KG1 (cell line): ENCODE measurements around the gene ARHGAP31.
"Not testable (repeated sequence)": the region's sequence is repeated elsewhere in the genome, so short reads cannot be mapped to it uniquely, and the experiment has no call there.

ENCODE experiments used
- DNase-seq: peaks from one replicate; lab custom pipeline; 2025; lab: John Stamatoyannopoulos, UW

Gene ARHGAP31, protein sequence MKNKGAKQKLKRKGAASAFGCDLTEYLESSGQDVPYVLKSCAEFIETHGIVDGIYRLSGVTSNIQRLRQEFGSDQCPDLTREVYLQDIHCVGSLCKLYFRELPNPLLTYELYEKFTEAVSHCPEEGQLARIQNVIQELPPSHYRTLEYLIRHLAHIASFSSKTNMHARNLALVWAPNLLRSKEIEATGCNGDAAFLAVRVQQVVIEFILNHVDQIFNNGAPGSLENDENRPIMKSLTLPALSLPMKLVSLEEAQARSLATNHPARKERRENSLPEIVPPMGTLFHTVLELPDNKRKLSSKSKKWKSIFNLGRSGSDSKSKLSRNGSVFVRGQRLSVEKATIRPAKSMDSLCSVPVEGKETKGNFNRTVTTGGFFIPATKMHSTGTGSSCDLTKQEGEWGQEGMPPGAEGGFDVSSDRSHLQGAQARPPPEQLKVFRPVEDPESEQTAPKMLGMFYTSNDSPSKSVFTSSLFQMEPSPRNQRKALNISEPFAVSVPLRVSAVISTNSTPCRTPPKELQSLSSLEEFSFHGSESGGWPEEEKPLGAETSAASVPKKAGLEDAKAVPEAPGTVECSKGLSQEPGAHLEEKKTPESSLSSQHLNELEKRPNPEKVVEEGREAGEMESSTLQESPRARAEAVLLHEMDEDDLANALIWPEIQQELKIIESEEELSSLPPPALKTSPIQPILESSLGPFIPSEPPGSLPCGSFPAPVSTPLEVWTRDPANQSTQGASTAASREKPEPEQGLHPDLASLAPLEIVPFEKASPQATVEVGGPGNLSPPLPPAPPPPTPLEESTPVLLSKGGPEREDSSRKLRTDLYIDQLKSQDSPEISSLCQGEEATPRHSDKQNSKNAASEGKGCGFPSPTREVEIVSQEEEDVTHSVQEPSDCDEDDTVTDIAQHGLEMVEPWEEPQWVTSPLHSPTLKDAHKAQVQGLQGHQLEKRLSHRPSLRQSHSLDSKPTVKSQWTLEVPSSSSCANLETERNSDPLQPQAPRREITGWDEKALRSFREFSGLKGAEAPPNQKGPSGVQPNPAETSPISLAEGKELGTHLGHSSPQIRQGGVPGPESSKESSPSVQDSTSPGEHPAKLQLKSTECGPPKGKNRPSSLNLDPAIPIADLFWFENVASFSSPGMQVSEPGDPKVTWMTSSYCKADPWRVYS (N-terminal part only)

GRCh38 chr3:119293871-119294695 is at the start of gene ARHGAP31:
ARHGAP31 (plus strand) TSS chr3:119294383; CDS start chr3:119294905, 522 bp downstream.
- DNase-seq, result no peak

GRCh38 chr3:119245778-119246177 is 48.4 kb upstream of the ARHGAP31 start:
- DNase-seq, result no peak

DNA sequence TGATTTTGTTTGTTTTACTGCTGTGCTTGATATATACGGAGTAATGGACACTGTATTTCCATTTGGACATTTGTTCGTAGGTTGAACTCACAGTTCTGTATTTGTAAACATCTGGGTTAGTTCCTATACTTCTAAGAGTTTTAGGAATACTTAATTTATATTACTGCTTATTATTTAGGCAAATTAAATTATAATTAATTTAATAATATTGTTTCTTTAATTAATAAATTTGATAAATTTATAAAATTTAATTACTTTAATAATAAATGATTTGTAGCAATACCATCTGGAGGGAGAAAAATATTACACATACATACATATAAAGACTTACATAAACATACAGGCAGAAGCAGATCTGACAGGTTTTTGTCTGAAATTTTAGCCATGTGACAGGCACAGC is 39.0 kb upstream of the ARHGAP31 start:
- no peak for DNase-seq

GRCh38 chr3:119257111-119257510 is 37.1 kb upstream of the ARHGAP31 start:
- DNase-seq, result no peak

DNA sequence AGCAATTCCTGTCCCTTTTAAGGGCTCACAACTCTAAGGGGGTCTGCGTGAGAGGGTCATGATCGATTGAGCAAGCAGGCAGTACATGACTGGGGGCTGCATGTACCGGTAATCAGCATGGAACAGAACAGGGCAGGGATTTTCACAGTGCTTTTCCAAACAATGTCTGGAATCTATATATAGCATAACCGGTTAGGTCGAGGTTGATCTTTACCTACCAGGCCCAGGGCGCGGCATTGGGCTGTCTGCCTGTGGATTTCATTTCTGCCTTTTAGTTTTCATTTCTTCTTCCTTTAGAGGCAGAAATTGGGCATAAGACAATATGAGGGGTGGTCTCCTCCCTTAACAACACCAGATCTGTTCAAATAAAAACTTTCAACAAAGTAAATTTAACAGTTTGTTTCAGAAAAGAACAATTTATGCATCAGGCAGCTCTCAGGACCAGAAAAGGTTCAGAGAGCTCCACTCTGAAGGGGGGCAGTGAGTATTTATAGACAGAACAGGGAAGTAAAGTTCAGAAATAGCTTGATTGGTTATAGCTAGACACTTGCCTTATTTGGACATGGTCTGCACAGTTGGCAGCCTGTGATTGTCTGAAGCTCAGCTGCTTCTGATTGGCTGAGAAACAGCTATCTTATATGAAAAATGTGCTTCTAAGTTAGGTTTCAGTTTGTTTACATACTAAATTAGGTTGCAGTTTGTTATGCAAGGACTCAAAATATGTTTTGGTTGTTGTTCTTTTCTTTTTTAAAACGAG is 36.4 kb upstream of the ARHGAP31 start:
- DNase-seq, result no peak

DNA sequence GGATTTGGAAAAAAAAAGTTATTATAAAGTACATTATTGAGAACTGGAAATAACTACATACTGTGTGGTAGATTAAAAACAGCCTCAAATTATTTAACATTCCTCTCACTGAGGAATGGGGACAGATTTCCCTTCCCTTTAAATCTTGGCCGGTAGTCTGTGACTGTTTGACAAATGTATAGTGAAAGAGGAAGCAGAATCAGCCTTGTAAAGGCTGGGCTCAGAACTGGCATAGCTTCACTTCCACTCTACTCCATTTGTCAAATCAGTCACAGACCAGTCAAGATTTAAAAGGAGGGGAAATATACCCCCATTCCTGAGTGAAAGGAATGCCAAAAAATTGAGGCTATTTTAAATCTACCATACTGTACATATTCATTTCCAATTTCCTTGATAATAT is 35.3 kb upstream of the ARHGAP31 start:
- peak; percentile 11 for DNase-seq

- DNase-seq, result no peak
Measured at GRCh38 chr3:119259821-119260220, 34.4 kb upstream of the ARHGAP31 start.

- DNase-seq, result no peak
Measured at GRCh38 chr3:119261055-119261454, 33.1 kb upstream of the ARHGAP31 start.

DNA sequence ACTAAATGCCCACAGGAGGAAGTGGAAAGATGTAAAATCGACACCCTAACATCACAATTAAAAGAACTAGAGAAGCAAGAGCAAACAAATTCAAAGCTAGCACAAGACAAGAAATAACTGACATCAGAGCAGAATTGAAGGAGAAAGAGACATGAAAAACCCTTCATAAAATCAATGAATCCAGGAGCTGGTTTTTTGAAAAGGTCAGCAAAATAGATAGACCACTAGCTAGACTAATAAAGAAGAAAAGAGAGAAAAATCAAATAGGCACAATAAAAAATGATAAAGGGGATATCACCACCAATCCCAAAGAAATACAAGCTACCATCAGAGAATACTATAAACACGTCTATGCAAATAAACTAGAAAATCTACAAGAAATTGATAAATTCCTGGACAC is 24.0 kb upstream of the ARHGAP31 start:
- DNase-seq, result not testable (repeated sequence)

DNA sequence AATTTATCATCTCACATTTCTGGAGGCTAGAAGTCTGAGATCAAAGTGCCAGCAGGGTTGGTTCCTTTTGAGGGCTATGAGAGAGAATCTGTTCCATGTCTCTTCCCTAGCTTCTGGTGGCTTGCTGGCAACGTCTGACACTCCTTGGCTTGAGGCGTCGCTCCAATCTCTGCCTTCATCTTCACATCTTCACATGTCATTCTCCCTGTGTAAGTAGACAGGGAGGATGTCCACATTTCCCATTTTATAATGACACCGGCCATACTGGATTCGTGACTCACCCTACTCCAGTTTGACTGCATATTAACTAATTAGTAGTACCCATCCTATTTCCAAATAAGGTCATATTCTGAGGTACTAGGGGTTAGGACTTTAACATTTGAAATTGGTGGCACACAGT is 17.5 kb upstream of the ARHGAP31 start:
- DNase-seq, result no peak

- DNase-seq, result no peak
Measured at GRCh38 chr3:119279101-119279554, 15.1 kb upstream of the ARHGAP31 start.

GRCh38 chr3:119279584-119280243 is 14.5 kb upstream of the ARHGAP31 start:
- no peak for DNase-seq

- DNase-seq, result no peak
Measured at GRCh38 chr3:119288669-119289403, 5.3 kb upstream of the ARHGAP31 start.

DNA sequence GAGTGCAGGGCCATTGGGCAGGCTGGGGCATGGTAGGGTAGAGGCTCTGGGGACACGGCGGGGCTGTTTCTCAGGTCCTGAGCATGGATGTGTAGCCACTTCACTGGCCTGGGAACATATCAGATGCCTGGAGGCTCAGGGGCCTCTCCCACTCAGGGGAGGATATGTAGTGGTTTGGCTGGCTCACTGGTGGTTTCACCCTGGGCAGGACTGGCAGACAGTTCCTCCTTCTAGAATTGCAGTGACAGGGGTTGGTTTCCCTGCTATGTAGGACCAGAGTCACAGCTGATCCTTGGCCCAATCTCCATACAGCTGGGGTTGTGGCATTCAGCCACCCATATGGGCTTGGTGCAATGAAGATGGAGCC is 4.8 kb upstream of the ARHGAP31 start:
- no peak for DNase-seq

DNA sequence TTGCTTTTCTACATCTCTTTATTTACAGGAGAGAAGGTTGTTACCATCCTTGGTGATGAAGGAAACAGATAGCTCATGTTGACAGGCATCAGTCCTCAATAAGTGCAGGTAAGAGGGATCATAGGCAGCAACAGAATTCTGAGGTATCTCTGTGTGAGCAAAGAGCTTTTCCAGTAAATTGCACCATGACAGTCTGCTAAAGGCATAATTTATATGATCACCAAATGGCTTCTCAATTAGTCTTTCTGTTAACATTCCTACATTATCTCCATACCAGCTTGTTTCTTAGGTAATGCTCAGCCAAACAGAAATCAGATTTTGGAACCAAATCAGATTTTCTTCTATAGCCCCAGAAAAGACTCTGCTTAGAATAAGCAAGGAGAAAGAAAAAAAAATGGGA is 3.6 kb upstream of the ARHGAP31 start:
- no peak for DNase-seq

GRCh38 chr3:119291062-119291700 is 3.0 kb upstream of the ARHGAP31 start:
- no peak for DNase-seq

DNA sequence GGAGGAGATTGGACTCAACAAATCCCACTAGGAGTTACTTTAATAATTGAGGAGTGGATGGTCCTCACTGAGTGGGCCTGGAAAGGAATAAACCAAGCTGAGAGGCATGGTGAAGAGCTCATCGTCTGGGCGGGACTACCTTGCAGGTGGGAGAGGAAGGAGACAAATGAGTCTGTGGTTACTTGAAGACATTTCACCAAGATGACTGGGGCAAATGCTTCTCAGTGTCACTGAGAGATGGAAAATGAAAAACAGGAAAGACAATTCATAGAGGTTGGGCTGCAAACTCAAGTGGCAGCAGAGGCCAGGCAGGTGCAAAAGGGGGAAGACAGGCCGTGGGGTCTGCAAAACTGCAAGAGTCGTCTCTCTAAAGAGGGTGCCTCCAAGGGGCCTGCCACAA is 1.5 kb upstream of the ARHGAP31 start:
- no peak for DNase-seq

DNA sequence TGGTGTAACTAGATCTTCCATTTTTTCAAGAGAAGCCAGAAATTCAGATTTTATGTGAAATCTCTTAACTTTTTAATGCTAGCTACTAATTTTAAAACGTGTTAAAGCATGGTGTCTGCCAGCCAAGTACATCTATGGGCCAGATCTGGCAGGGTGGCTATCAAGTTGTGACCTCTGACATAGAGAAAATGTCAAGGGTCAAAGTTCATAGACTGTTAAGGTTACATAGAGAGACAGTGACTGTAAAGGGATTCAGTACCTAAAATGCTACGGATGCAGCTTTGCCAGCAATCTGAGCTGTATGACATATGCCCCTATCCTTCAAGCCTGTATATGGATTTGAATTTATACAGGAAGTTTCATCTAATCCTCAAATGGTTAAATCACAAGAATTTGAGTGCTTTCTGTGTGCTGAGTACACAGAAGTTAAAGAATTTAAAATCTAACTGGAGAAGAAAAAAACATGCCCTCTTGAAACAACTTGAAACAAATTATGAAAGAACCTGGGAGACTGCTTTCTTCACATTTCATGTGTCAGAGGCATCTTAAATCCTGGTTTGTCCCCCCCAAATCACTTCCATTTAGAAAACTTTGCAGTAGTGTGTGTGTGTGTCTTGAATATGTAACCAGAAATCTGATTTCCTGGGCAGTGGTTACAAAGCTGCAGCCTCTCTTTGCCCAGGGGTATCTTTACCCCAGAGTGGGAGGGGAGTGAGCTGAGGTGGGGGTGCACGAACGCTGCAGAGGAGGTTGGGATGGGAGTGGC is 895 bp upstream of the ARHGAP31 start:
- DNase-seq, result no peak
